GM06990 (cell line): Measurements from ENCODE around the gene HK2.

ENCODE experiments used
- DNase-seq: peaks from one replicate; pipeline ENCODE4 v3.0.0-alpha.2; 2011; ENCODE audit not compliant: insufficient read length; ENCODE audit errors: extremely low read depth
- H3K27me3 ChIP-seq: replicated peaks from 2 replicates; pipeline ENCODE4 v1.6.0; 2011; ENCODE audit warnings: low read length; ENCODE audit not compliant: control insufficient read depth, insufficient read depth
- H3K36me3 ChIP-seq: 2 replicates; pipeline ENCODE4 v1.5.1; 2011; ENCODE audit warnings: low read length; ENCODE audit not compliant: control insufficient read depth, insufficient read depth
- H3K4me3 ChIP-seq: replicated peaks from 2 replicates; pipeline ENCODE4 v1.5.1; 2011; ENCODE audit warnings: low read depth, mild to moderate bottlenecking, control low read depth, low read length
- CTCF ChIP-seq: IDR thresholded peaks from 2 replicates; pipeline ENCODE4 v1.5.1; 2011; ENCODE audit warnings: low read length, control low read depth, mild to moderate bottlenecking, inconsistent platforms; ENCODE audit not compliant: insufficient read depth, poor library complexity, severe bottlenecking

The HK2 gene

DNA sequence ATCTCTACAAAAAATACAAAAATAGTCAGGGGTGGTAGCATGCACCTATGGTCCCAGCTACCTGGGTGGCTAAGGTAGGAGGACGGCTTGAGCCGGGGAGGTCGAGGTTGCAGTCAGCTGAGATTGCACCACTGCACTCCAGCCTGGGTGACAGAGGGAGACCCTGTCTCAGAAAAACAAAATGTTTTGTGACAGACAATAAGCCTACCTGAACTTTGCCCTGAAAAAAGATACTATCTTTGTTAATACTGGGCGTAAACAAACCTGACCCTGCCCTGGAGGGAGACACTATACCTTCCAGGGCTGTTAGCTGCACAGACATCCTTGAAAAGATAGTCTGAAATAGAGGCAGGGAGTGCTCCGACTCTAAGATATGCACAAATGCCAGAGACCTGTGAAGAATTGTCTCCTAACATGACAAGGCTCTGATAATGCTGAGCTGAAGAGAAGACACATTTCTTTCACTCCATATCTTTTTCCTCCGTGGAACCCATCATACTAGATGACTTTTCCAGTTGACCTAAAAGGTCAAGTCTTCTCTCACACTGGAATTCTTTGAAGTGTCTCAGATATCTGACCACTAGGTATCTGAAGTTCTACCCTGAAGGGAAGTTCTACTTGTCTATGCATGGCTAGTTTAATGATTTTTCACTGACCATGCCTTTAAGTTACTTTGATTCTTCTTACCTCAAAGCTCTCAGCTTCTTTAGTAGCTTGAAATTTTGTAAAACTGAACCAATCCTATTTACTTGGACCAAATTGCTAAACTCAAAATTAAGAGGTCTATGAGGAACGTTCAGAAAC lies 20.9 kb upstream of the HK2 start:
- TF ChIP-seq CTCF = no peak
- DNase-seq = no peak
- Histone ChIP-seq H3K4me3 (no peak overlapping the region), H3K36me3 (no peaks in the 10 kb centered on the region), H3K27me3 (no peaks in the 10 kb centered on the region; the same call in 1 of the 2 replicates)

DNA sequence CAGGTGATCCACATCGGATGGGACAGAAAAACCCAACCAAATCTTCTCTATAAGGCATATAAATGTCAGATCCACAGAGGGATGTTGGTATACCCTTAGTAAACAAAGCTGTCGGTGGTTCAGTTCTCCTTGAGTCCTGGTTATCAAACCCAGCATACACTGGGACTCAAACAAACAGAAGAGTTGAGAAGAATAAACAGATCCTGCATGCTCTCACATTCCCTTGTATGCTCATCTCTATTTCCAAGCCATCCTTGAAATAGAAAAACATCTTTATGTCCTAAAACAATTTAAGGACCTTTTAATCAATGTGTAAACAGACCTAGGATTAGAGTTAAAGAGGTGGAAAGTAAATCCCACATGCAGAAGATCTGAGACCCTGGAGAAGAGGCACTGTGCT lies 19.8 kb upstream of the HK2 start:
- DNase-seq = no peak
- no peak overlapping the region for H3K4me3 ChIP-seq
- H3K36me3 ChIP-seq = no peaks in the 10 kb centered on the region
- H3K27me3 ChIP-seq = no peaks in the 10 kb centered on the region; the same call in 1 of the 2 replicates
- TF ChIP-seq CTCF = no peak

GRCh38 chr2:74815941-74816340 lies 18.0 kb upstream of the HK2 start:
- H3K36me3 ChIP-seq = no peaks in the 10 kb centered on the region
- no peak overlapping the region for H3K4me3 ChIP-seq
- H3K27me3 ChIP-seq = no peaks in the 10 kb centered on the region; the same call in 1 of the 2 replicates
- no peak for DNase-seq
- no peak for TF ChIP-seq CTCF

GRCh38 chr2:74816540-74817303 lies 17.2 kb upstream of the HK2 start:
- no peak for TF ChIP-seq CTCF
- Histone ChIP-seq H3K4me3 (no peak overlapping the region), H3K36me3 (no peaks in the 10 kb centered on the region), H3K27me3 (no peaks in the 10 kb centered on the region; the same call in 1 of the 2 replicates)
- DNase-seq = no peak

DNA sequence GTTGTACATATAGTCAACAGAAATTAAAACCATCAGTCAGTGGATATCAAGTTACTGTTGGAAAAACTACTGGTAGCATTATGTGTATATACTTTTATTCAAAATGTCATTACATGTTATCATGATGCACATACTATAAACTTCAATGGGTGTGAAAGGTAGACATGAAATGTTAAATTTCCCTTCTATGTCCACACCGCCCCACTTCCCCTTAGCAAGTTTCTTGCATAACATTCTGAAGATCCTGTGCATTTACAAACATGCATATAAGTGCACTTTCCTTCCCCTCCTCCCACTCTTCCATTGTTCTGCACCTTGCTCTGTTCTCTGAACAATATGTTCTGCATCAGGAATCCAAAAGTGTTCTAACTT lies 16.6 kb upstream of the HK2 start:
- Histone ChIP-seq H3K36me3 (no peaks in the 10 kb centered on the region), H3K27me3 (no peaks in the 10 kb centered on the region; the same call in 1 of the 2 replicates), H3K4me3 (no peak overlapping the region)
- DNase-seq = no peak
- TF ChIP-seq CTCF = no peak
